T1000 (cell line): ENCODE measurements around the gene FMN1.

Source experiments
- DNase-seq: peaks from one replicate; lab custom pipeline; 2025; ENCODE audit warnings: mixed read lengths; lab: John Stamatoyannopoulos, UW

Gene FMN1

DNA sequence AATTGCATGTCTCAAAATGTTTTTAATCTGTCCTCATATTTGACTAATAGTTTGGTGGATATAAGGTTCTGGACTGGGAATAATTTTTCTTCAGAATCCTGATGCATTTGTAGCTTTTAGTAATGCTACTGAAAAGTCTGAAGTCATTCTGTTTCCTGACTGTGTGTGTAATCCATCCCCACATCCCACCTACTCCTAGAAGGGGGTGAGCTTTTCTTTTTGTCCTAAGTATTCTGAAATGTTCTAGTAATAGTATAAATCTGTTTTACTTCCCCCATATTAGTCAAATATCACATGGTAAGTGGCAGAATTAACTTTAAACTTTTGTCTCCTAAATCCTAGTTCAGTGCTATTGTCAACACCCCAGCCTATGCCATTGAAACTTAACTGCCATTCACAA lies 313.9 kb downstream of the FMN1 start:
- DNase-seq = no peak

- DNase-seq = no peak
These were observed 314.5 kb downstream of the FMN1 start for GRCh38 chr15:32879980-32880379.

GRCh38 chr15:32878869-32879805 lies 315.4 kb downstream of the FMN1 start:
- no peak for DNase-seq

GRCh38 chr15:32878342-32878741 lies 316.2 kb downstream of the FMN1 start:
- DNase-seq = no peak

GRCh38 chr15:32877252-32878019 lies 317.1 kb downstream of the FMN1 start:
- DNase-seq = no peak

- no peak for DNase-seq
These were observed 321.0 kb downstream of the FMN1 start for GRCh38 chr15:32873284-32874114.

DNA sequence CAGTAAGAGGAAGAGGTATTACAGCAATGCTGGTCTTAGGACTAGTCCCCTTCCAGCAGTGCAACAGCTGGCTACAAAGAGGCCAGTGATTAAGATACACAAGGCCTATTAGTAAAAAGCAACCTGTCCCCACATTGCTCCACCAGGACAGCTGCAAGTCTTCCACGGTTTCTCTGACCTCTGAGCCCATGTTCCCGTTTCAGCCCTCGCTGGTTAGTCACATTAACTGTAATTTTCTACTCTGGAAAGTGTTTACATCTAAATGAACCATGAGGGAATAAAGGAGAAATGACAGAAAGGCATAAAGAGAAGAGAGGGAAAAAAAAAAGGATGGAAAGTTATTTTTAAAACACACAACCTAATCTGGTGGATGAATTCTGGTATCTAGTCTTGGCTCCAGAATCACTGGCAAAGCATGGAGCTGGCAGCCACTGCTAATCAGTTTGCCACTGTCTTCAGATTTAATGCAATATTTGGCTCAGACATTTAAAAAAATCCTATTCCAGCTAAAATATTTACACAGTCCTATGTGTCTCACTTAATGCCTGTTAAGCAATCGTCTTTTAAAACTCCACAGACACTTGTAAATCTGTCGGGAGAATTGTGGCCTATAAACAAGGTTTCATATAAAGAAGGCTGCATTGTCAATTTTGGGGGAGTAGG lies 321.8 kb downstream of the FMN1 start:
- DNase-seq = no peak

GRCh38 chr15:32871883-32872282 lies 322.6 kb downstream of the FMN1 start:
- DNase-seq = no peak

- DNase-seq = peak; percentile 79
These were observed 324.1 kb downstream of the FMN1 start for GRCh38 chr15:32870240-32871033.

- DNase-seq = no peak
These were observed 324.7 kb downstream of the FMN1 start for GRCh38 chr15:32869776-32870175.

GRCh38 chr15:32867313-32867626 lies 327.2 kb downstream of the FMN1 start:
- DNase-seq = no peak

DNA sequence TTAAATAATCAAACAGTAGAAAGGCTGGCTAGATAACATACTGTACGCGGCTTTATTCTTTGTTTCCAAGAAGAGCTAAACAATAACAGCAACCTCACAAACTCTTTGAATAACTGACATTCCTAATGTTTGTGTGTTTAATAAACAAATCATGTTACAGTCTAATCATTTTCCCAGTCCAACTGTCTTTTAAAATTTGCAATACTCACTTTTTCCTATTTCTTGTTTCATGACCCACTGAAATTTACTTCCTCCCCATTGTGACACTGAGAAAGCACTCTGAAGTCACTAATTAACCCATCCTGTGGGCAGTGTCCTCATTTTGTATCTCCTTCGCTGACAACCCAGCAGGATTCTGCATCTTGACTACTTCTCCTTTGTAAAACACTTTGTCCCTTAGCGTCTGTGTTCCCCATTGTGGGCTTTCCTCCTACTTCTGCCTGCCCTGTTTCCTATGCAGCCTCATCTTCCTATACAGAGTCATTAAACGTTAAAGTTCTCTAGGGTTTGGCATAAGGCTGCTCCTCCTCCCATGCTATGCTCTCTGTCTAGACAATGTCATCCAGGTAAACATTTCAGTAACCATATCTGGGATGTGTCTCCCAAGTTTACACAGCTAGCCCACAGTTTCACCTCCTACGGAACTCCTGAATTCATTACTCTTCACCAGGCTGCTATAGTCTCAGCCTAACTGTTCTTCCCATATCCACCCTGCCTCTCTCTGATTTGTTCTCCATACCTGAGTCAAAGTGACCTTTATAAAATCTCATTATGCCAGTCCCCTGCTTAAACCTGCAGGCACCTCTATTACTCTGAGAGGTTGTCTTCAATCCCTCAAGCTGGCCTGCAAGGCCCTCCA lies 327.8 kb downstream of the FMN1 start:
- DNase-seq = no peak

- no peak for DNase-seq
These were observed 329.7 kb downstream of the FMN1 start for GRCh38 chr15:32864841-32865240.

DNA sequence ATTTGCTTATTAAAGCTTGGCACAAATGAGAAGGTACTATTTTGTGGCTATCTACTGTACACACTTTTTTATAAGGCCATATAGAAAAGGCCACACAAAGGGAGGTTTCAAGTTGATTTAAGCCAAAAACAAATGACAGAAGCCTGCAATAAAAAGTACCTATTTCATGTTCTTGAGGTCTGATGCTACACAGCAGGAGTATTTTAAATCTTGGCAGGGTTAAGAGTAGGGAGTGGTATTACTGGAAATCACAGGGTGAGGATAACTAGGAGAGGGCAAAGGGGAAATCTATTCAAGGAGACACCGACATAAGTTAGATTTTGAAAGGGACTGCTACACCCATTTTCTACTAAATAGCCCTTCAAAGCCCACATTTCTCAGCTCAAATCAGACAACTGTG lies 330.5 kb downstream of the FMN1 start:
- DNase-seq = no peak

GRCh38 chr15:32861761-32862160 lies 332.8 kb downstream of the FMN1 start:
- DNase-seq = peak; percentile 46

DNA sequence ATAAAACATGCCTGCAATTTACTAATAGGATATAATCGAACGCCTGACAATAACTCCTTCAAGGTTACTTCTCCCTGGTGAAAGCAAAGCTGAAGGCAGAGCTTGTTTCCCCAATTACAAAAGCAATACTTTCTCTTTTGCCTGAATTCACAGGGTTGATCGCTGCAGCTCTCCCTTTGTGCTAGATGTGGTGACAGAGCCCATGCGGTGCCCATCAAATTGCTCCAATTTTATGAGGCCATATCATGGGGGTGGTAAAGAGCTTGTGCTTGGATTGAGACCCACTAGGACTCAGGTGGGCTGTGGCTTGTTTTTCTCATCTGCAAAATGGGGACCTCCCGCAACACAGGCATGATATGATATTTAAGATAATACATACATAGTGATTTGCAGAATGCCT lies 333.3 kb downstream of the FMN1 start:
- no peak for DNase-seq

- no peak for DNase-seq
These were observed 334.5 kb downstream of the FMN1 start for GRCh38 chr15:32859996-32860395.

DNA sequence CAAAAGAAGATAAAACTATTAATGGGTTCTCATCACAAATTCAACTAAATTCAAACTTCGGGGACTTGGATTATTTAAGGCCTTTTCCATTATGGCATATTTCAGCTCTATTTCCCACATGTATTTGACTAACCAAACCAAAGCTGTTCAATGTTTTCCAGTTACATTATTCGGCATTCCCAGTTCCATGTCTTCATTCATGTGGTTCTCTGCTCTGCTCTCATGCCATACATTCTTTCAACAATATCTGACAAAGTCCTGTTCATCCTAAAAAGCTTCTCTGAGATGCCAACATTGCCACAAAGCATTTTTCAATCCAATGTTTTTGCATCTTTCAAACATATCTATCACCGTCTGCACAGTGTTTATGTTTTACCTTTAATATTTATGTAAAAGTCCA lies 335.3 kb downstream of the FMN1 start:
- no peak for DNase-seq

GRCh38 chr15:32857732-32858131 lies 336.8 kb downstream of the FMN1 start:
- no peak for DNase-seq

DNA sequence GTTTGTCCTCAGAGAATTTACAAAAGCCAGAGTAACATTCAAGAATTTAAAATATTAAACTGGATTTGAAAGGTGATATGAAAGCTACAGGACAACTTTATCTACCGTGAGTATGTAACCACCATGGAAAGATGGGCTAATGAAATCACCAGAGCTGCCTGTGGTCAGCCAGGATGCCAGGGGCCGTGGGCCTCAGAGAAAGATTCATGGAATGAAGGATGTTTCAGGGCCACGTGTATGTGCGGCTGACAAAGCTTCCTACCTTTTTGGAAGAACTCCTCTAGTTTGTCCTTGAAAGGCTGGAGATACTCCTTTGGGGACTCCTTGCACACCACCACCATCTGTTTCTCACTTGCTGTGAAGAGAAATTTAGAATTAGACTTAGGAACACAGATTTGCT lies 337.8 kb downstream of the FMN1 start:
- no peak for DNase-seq
